HUES6 (cell line): ENCODE measurements around the gene RPS6KA5.
"Not testable (repeated sequence)": the region's sequence is repeated elsewhere in the genome, so short reads cannot be mapped to it uniquely, and the experiment has no call there.

Source experiments
- H3K27ac ChIP-seq: 2 replicates; pipeline ENCODE4 v1.7.0; 2013; ENCODE audit warnings: low read depth, mild to moderate bottlenecking, low read length, inconsistent platforms
- H3K27me3 ChIP-seq: 2 replicates; pipeline ENCODE4 v1.6.1; 2013; ENCODE audit warnings: low read length; ENCODE audit not compliant: control insufficient read depth, insufficient read depth
- H3K36me3 ChIP-seq: 2 replicates; pipeline ENCODE4 v1.6.1; 2013; ENCODE audit warnings: low read length; ENCODE audit not compliant: control insufficient read depth, insufficient read depth
- H3K4me1 ChIP-seq: 2 replicates; pipeline ENCODE4 v1.6.1; 2013; ENCODE audit warnings: low read length; ENCODE audit not compliant: control insufficient read depth, insufficient read depth
- H3K4me3 ChIP-seq: 2 replicates; pipeline ENCODE4 v1.5.1; 2013; ENCODE audit warnings: low read depth, low read length
- H3K9ac ChIP-seq: one replicate; pipeline ENCODE4 v1.6.1; 2013; ENCODE audit warnings: mild to moderate bottlenecking, low read length
- H3K9me3 ChIP-seq: 2 replicates; pipeline ENCODE4 v1.6.1; 2013; ENCODE audit warnings: low read depth, low read length; ENCODE audit not compliant: control insufficient read depth, insufficient read depth

The RPS6KA5 gene

DNA sequence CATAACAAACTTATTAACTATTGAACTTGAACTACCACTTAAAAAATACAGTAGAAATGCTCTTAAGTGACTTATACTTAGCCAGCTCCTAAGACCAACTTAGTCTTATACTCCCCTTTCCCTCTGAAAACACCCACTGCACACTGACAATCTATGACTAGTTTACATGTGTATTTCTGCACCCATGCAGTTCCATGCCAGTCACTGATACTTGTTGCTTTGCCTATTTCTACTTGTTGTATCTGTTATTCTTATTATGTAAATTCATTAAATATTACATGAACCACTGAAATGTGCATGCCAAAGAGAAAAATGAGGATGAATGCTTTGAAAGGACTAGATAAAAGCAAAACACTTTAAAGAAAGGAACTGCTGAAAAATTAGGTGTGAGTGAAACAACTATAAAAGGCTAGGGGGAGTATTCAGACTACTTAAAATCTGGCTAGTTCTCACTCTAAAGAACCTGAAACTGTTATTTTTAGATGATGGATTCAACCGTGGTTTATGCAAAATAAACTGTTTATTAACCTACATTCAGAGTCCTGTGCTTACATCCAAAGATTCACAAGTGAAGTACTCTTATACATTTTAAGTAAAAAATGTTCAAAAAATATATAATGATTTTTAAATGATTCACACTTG lies 74.7 kb downstream of the RPS6KA5 start:
- no peak overlapping the region for H3K9ac ChIP-seq
- no peak overlapping the region for H3K27ac ChIP-seq
- no peaks in the 10 kb centered on the region for H3K4me1 ChIP-seq
- no peaks in the 10 kb centered on the region for H3K36me3 ChIP-seq
- H3K4me3 ChIP-seq = no peak overlapping the region
- no peaks in the 10 kb centered on the region for H3K27me3 ChIP-seq
- no peaks in the 10 kb centered on the region for H3K9me3 ChIP-seq

DNA sequence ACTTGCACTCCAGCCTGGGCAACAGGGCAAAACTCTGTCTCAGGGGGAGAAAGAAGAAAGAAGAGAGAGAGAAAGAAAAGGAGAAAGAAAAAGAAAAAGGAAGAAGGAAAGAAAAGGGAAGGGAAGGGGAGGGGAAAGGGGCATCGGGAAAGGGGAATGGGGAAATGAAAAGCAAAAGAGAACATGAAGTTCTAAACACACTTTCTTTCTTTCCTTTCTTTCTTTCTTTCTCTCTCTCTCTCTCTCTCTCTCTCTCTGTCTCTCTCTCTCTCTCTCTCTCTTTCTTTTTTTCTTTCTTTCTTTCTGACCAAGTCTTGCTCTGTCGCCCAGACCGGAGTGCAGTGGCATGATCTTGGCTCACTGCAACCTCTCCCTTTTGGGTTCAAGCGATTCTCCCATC lies 76.9 kb downstream of the RPS6KA5 start:
- Histone ChIP-seq H3K27me3 (no peaks in the 10 kb centered on the region), H3K4me3 (no peak overlapping the region), H3K4me1 (no peaks in the 10 kb centered on the region), H3K36me3 (no peaks in the 10 kb centered on the region), H3K9ac (no peak overlapping the region), H3K27ac (no peak overlapping the region), H3K9me3 (no peaks in the 10 kb centered on the region)

DNA sequence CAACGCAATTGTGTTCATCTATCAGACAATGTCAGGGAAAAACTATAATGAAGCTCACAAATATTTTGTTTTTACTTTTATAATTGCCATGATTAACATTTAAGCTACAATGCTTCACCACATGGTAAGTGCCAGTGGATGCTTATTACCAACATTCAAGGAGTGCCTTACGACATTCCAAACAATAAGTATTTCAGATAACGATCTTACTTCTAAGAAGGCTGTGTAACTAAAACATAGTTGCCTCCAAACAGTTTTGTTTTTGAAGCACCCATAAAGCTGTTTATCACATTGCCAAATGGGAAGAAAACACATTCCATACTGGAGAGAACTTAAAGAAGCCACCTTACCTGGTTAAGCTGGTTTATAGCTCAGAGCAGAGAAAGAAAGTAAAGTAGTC lies 78.8 kb downstream of the RPS6KA5 start:
- Histone ChIP-seq H3K27ac (no peak overlapping the region), H3K9ac (no peak overlapping the region), H3K4me3 (no peak overlapping the region), H3K36me3 (no peaks in the 10 kb centered on the region), H3K9me3 (no peaks in the 10 kb centered on the region), H3K27me3 (no peaks in the 10 kb centered on the region), H3K4me1 (no peaks in the 10 kb centered on the region)

DNA sequence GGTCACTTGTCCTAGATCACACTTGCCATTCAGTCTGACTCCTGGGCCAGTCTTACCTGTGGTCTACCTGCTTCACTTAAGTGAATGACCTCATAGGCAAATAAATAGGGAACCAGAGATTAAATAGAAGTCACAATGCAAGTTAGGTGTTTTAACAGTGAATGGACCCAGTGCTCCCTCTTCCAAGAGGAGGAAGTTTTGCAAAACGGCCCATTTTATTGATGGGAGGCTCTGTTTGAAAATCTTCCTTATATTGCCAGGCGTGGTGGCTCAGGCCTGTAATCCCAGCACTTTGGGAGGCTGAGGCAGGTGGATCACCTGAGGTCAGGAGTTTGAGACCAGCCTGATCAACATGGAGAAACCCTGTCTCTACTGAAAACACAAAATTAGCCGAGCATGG lies 79.8 kb downstream of the RPS6KA5 start:
- H3K4me1 ChIP-seq, H3K4me3 ChIP-seq, H3K9me3 ChIP-seq, H3K27me3 ChIP-seq, H3K9ac ChIP-seq, H3K36me3 ChIP-seq, H3K27ac ChIP-seq: not testable (repeated sequence)

DNA sequence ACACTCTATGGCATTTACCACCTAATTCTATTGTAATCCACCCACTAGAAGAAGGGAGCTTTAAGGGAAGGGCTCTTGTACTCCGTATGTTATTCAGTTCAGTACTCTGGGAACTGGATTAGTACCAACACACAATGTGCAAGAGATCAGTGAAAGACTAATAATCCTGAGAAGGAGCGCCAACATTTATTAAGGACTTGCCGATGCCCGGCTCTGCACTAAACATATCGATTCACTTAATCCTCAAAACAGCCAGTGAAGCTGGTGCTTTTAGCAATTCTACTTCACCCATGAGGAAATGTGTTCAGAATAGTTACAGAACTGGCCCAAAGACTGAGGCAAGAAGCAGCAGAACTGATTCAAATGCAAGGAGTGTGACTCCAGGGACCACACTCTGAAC lies 80.9 kb downstream of the RPS6KA5 start:
- Histone ChIP-seq H3K27ac (no peak overlapping the region), H3K9ac (no peak overlapping the region), H3K4me1 (no peaks in the 10 kb centered on the region), H3K36me3 (no peaks in the 10 kb centered on the region), H3K9me3 (no peaks in the 10 kb centered on the region), H3K4me3 (no peak overlapping the region), H3K27me3 (no peaks in the 10 kb centered on the region)

DNA sequence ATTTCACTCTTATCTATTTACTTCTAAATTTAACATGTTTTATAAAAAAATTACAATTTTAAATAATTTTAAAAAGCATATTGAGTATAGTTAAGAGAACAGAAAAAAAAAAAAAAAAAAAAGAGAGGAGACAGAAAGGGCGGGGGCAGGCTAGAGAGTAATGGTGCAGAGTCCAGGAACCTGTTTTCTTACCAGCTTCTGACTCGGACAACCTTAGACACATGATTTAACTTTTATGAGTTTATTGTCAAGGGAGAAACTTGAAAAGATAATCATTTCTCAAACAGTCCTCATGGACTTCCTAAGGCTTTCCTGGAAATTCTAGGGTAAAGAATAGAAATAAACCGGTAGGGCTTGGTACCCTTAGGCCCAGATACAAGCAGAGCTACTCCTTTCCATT lies 84.3 kb downstream of the RPS6KA5 start:
- Histone ChIP-seq H3K36me3 (no peaks in the 10 kb centered on the region), H3K4me3 (no peak overlapping the region), H3K9me3 (no peaks in the 10 kb centered on the region), H3K9ac (no peak overlapping the region), H3K27ac (no peak overlapping the region), H3K27me3 (no peaks in the 10 kb centered on the region), H3K4me1 (no peaks in the 10 kb centered on the region)

DNA sequence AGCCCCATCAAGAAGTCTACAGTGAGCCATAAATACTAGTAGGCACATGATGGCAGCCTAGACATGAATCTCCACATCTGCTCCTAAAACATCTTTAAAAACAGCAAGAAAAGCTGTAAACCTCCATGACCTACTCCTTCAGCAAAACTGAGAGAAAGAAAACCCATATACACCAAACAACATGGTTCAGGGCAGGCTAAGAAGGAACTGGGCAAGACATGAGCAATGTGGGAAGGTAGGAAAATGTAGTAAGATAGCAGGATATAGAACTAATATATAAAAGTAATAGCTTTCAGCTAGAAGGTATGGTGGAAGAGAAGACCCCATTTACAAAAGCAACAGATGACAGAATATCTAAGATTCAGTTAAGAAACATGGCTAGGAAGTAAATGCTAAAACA lies 88.8 kb downstream of the RPS6KA5 start:
- Histone ChIP-seq H3K4me1 (no peaks in the 10 kb centered on the region), H3K27me3 (no peaks in the 10 kb centered on the region), H3K4me3 (no peak overlapping the region), H3K9ac (no peak overlapping the region), H3K27ac (no peak overlapping the region), H3K9me3 (peaks cover 7% of the 10 kb centered on the region), H3K36me3 (no peaks in the 10 kb centered on the region)

DNA sequence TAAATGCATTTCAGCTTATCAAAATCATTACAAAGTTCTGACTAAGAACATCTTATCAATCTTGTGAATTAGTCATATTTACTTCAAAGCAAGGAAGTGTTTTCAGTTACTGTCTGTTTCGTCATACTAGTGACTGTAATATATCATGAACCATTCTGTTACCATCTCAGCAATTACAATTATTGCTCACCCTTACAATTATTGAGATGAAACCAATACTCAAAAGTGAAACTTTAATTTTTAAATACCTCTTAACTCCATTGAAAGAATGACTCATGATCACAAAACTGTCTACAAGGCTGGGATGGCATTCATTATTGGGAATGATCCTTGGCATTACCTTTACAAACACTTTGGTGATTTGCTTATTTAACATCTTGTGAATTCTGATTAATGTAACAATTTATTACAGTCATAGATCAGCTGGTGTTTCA lies 90.3 kb downstream of the RPS6KA5 start:
- no peaks in the 10 kb centered on the region for H3K36me3 ChIP-seq
- H3K27ac ChIP-seq = no peak overlapping the region
- no peak overlapping the region for H3K9ac ChIP-seq
- no peak overlapping the region for H3K4me3 ChIP-seq
- no peaks in the 10 kb centered on the region for H3K4me1 ChIP-seq
- peaks cover 7% of the 10 kb centered on the region for H3K9me3 ChIP-seq
- no peaks in the 10 kb centered on the region for H3K27me3 ChIP-seq

DNA sequence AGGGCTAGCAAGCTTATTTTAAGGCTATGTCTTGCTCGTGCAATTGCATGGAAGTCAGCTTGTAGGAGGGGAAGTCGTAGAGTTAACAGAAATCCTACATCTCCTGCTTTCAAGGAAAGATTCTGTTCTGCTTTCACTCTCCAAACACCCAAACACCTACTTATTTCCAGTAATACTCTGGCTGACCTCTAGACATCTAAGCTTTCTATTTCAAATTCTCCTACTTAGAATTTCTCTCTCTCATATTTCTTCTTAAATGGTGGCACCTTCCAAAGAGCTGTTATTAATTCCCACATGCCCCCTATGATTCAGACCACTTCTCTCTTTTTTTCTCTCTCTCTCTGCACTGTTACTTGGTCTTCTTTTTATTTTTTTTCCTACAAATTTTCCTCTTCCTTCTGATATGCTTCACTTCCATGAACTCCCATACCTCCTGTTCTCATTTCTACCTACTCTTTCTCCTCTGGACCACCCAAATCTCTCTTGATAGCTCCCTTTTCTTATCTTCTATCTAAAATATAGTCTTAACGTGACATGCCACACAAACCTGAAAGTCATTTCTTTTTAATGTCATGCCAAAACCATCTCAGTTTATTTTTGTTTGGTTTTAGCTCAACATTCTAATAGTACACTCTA lies 90.8 kb downstream of the RPS6KA5 start:
- Histone ChIP-seq H3K9me3 (peaks cover 7% of the 10 kb centered on the region), H3K36me3 (no peaks in the 10 kb centered on the region), H3K27ac (no peak overlapping the region), H3K4me1 (no peaks in the 10 kb centered on the region), H3K4me3 (no peak overlapping the region), H3K9ac (no peak overlapping the region), H3K27me3 (no peaks in the 10 kb centered on the region)

DNA sequence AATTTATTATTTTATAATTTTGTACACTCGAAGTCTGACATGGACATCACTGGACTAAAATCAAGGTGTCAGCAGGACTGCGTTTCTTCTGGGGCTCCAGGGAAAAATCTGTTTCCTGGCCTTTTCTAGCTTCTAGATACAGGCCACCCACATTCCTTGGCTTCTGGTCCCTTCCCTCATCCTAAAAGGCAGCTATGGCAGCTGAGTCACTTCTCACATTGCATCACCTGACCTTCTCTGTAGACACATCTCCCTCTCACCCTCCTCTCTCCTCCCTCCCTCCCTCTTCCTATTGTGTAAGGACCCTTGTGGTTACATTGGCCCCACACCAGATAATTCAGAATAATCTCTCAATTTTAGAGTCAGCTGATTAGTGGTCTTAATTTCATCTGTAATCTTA lies 92.4 kb downstream of the RPS6KA5 start:
- Histone ChIP-seq H3K4me1 (no peaks in the 10 kb centered on the region), H3K27ac (no peak overlapping the region), H3K9ac (no peak overlapping the region), H3K9me3 (peaks cover 7% of the 10 kb centered on the region), H3K36me3 (no peaks in the 10 kb centered on the region), H3K27me3 (no peaks in the 10 kb centered on the region), H3K4me3 (no peak overlapping the region)

DNA sequence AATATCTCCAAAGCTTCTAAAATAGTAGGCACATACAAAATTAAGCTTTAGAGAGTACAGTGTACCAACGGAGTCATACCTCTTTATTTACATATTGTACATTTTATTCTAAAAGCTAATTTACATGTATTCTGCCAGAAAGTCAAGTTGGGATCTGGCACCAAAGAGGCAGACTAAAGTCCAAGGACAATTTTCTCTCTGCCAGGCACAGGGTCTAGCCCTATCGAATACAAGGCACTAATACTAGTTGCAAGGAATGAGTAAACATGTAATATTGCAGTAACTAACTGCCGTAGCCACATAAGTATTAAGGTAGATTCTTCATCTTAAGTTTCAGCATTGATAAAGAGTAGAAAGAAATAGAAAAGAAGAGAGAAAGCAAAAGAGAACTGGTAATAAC lies 93.9 kb downstream of the RPS6KA5 start:
- Histone ChIP-seq H3K27me3 (no peaks in the 10 kb centered on the region), H3K4me1 (no peaks in the 10 kb centered on the region), H3K36me3 (no peaks in the 10 kb centered on the region), H3K4me3 (no peak overlapping the region), H3K9ac (no peak overlapping the region), H3K27ac (no peak overlapping the region), H3K9me3 (peaks cover 7% of the 10 kb centered on the region)
